Measurements from ENCODE around the gene MICAL3. TPM values are rescaled to one million over a fixed set of nuclear protein-coding genes. Genes with fewer than 3 reads are reported as not detected.

The MICAL3 gene
- total RNA-seq (2022; extraction: Qiagen RNA extraction): 27.8 to 47.6 TPM (median 42.5 TPM) in 5 replicates

GRCh38 chr22:18024276-18024939 lies at the start of gene MICAL3:
Gene MICAL3, minus strand, starts transcription at chr22:18024561. Its CDS starts 117,749 bp downstream, at chr22:17906812.

GRCh38 chr22:17774206-17774925 lies 250.0 kb downstream of the MICAL3 start, which contains the start of gene BID:
Gene BID, minus strand, starts transcription at chr22:17774469. Its CDS starts 24,353 bp downstream, at chr22:17750116.

Other genes with a start within 250 kb of the MICAL3 start
- gene PEX26, start 53.4 kb upstream of the MICAL3 start, total RNA-seq (2022; extraction: Qiagen RNA extraction): 9.1 to 11.3 TPM (median 10.5 TPM) in 5 replicates
- 0.39 to 0.95 TPM (median 0.78 TPM) in 5 replicates for gene TUBA8, start 86.2 kb upstream of the MICAL3 start, total RNA-seq (2022; extraction: Qiagen RNA extraction)
- 5.1 to 5.8 TPM (median 5.3 TPM) in 5 replicates for gene USP18, start 125.6 kb upstream of the MICAL3 start, total RNA-seq (2022; extraction: Qiagen RNA extraction)

All from A549 treated with Hydrocortisone at 1 μM for 4 hours (cell line).